ENCODE results near the gene RD3L. TPM values are rescaled to one million over a fixed set of nuclear protein-coding genes. Genes with fewer than 3 reads are reported as not detected.

Gene RD3L
- total RNA-seq, 1 donor from 2014 or later: not detected

GRCh38 chr14:103894034-103894722, 48.2 kb downstream of the RD3L start:
- DNase-seq: no peak
- H3K27ac ChIP-seq: no peak overlapping the region
- TF ChIP-seq CTCF (IDR thresholded peaks at IDR 0.05): no peak
- peaks cover 22% of the 10 kb centered on the region for H3K4me1 ChIP-seq
- H3K36me3 ChIP-seq: no peaks in the 10 kb centered on the region
- intact Hi-C loops (cut with DNase I): no loop called here
- no peak for ATAC-seq
- H3K4me3 ChIP-seq: no peak overlapping the region
- no peaks in the 10 kb centered on the region for H3K27me3 ChIP-seq
- no peaks in the 10 kb centered on the region for H3K9me3 ChIP-seq

GRCh38 chr14:103892247-103892646, 50.1 kb downstream of the RD3L start:
- TF ChIP-seq CTCF (IDR thresholded peaks at IDR 0.05): no peak
- no peaks in the 10 kb centered on the region for H3K36me3 ChIP-seq
- no peak overlapping the region for H3K27ac ChIP-seq
- H3K4me3 ChIP-seq: no peak overlapping the region
- peaks cover 22% of the 10 kb centered on the region for H3K4me1 ChIP-seq
- H3K27me3 ChIP-seq: no peaks in the 10 kb centered on the region
- intact Hi-C loops (cut with DNase I): no loop called here
- no peak for DNase-seq
- H3K9me3 ChIP-seq: no peaks in the 10 kb centered on the region
- ATAC-seq: no peak

- no peak overlapping the region for H3K4me3 ChIP-seq
- no peak for ATAC-seq
- H3K9me3 ChIP-seq: no peaks in the 10 kb centered on the region
- no peak for TF ChIP-seq CTCF (IDR thresholded peaks at IDR 0.05)
- no peaks in the 10 kb centered on the region for H3K36me3 ChIP-seq
- H3K4me1 ChIP-seq: peaks cover 22% of the 10 kb centered on the region
- intact Hi-C loops (cut with DNase I): no loop called here
- no peak overlapping the region for H3K27ac ChIP-seq
- no peaks in the 10 kb centered on the region for H3K27me3 ChIP-seq
- DNase-seq: no peak
These were observed 50.6 kb downstream of the RD3L start for GRCh38 chr14:103891667-103892215.

GRCh38 chr14:103890821-103891666, 51.3 kb downstream of the RD3L start:
- ATAC-seq (peak; percentile 66), DNase-seq (no peak)
- TF ChIP-seq CTCF (IDR thresholded peaks at IDR 0.05): no peak

More at GRCh38 chr14:103890821-103891666, 51.3 kb downstream of the RD3L start:
- H3K9me3 ChIP-seq: no peaks in the 10 kb centered on the region
- H3K4me3 ChIP-seq: no peak overlapping the region
- H3K27me3 ChIP-seq: no peaks in the 10 kb centered on the region
- H3K27ac ChIP-seq: peak overlapping the region; percentile 24
- intact Hi-C loops (cut with DNase I): no loop called here
- H3K4me1 ChIP-seq: peaks cover 22% of the 10 kb centered on the region
- H3K36me3 ChIP-seq: no peaks in the 10 kb centered on the region

Other genes with a start within 250 kb of the RD3L start
- 5.6 TPM for gene XRCC3, start 227.1 kb downstream of the RD3L start, total RNA-seq
- 61.3 TPM for gene ZFYVE21, start 226.7 kb downstream of the RD3L start, total RNA-seq
- gene PPP1R13B, start 95.0 kb downstream of the RD3L start, total RNA-seq: 78.5 TPM
- gene TDRD9, start 14.1 kb downstream of the RD3L start, total RNA-seq: 6.2 TPM
- gene ASPG, start 143.2 kb upstream of the RD3L start, total RNA-seq: 5.3 TPM
- 5.9 TPM for gene KIF26A, start 196.1 kb upstream of the RD3L start, total RNA-seq

Data from upper lobe of right lung (tissue), 1 donor.